ENCODE data around the gene CACNA1F.

CACNA1F gene

DNA sequence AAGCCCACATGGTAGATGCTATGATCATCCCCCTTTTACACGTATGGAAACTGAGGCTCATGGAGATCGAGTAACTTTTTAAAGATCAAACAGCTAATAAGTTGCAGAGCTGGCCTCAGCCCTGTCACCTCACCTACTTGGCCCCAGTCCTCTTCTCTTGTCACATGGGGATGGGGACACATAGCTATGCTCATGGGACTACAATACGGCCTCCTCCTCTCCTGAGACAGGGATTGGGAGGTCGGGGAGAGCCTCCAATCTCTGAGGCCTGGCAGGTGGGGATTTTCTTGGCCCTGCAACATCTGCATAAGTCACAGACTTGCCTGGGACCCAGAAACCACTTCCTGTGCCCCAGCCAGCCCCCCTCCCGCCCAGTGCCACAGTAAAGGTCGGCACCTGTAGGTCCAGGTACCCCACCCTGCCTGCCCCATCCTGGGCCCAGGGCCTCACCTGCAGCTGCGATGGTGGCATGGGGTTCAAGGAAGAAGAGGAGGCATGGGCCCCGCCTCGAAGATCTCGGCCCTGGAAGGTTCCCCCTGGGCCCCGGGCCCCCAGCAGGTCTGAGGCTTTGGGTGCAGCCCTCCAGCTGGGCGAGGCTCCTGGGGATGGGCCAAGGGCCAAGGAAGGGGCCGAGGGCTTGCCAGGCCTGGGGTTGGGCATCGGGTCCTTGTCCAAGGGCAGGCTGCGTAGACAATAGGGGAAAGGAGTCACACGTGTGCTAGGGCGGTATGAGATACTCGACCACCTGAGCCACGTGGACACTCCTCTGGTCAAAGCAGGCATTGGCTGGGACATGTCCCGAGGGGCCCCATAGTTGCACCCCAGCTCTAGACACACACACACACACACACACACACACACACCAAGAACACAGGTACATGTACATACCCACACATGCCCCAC is 25.0 kb upstream of the CACNA1F start:
- no peak for DNase-seq (ENCODE audit: low spot score)

DNA sequence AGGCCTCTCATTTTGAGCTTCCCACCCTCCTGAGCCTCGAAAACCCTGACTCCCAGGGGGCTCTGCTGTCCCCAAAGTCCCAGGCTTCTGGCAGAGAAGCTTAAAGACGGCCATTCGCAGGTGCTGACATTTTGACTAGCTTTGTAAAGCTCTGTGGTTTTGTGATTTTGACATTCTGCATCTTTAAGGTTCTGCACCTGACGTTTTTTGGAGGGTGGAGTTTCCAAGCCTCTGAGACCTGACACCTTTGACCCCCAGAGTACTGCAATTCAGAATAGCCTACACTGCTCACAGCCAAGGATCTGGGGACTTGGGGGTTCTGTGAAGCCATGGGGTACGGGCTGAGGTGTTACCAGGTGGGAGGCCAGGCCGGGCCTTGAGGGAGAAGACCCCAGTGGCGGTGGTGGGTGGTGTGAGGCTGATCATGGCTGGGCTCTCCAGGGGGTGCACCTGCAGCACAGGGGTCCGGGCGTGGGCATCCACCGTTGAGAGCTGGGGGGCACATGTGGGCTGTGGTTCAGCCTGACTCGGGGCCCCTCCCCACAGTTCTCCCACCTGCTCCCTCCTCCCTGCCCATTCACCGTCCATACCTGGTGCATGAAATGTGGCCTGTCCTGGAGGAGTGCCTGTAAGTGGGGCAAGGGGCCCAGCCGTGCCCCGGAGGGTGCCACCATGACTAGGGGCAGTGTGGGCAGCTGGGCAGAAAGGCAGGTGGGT is 24.1 kb upstream of the CACNA1F start:
- no peak for DNase-seq (ENCODE audit: low spot score)

- DNase-seq (ENCODE audit: low spot score): no peak
Measured at GRCh38 chrX:49256268-49256995, 23.3 kb upstream of the CACNA1F start.

DNA sequence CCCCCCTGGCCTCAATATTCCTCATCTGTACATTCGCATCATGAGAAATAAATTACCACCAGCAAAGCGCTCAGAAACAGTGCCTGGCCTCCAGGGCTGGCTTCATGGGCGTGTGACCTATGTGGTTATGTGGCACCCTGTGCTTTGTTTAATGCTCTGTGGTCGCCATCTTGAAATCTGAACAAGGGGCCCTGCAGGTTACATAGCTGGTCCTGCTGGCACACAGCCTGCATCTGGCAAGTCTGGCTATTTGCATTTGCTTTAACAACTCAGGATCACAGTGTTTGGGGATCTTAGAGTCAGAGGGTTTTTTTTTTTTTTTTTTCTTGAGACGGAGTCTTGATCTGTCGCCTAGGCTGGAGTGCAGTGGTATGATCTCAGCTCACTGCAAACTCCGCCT is 21.5 kb upstream of the CACNA1F start:
- no peak for DNase-seq (ENCODE audit: low spot score)

DNA sequence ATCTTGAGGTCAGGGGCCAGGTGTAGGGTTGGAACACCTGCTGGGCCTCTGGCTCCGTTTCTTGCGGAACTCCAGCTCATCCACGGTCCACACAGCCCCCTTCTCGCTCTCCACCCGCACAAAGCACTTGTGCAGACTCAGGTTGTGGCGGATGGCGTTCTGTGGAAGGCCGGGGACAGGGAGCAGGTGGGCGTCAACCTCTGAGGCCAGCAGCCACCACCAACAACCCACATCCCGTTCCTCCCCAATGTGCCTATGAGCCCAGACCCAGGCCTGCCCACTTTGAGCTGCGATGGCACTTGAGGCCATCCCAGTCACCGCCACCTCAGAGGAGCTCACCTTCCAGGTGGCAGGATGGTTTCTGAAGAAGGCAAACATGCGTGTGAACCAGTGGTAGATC is 18.2 kb upstream of the CACNA1F start:
- DNase-seq (ENCODE audit: low spot score): no peak

- no peak for DNase-seq (ENCODE audit: low spot score)
Measured at GRCh38 chrX:49250578-49250977, 17.4 kb upstream of the CACNA1F start.

GRCh38 chrX:49250066-49250465 is 16.9 kb upstream of the CACNA1F start:
- DNase-seq (ENCODE audit: low spot score): no peak

GRCh38 chrX:49249616-49250015 is 16.5 kb upstream of the CACNA1F start:
- no peak for DNase-seq (ENCODE audit: low spot score)

DNA sequence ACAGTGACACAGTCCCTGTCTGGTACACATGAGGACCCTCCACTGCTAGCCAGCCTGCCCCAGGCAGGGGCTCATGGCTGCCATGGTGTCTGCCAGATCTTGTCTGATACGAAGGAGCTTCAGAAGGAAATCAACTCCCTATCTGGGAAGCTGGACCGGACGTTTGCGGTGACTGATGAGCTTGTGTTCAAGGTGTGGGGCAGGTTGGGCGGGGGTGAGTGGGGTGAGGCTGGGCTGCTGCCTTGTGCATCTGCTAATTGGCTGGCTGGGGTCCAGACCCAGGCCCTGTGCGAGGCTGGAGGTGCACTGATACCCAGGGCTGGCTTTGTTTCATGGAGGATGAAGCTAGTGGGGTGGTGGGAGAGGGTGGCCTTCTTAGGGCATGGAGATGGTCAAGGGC is 15.9 kb upstream of the CACNA1F start:
- DNase-seq (ENCODE audit: low spot score): no peak

DNA sequence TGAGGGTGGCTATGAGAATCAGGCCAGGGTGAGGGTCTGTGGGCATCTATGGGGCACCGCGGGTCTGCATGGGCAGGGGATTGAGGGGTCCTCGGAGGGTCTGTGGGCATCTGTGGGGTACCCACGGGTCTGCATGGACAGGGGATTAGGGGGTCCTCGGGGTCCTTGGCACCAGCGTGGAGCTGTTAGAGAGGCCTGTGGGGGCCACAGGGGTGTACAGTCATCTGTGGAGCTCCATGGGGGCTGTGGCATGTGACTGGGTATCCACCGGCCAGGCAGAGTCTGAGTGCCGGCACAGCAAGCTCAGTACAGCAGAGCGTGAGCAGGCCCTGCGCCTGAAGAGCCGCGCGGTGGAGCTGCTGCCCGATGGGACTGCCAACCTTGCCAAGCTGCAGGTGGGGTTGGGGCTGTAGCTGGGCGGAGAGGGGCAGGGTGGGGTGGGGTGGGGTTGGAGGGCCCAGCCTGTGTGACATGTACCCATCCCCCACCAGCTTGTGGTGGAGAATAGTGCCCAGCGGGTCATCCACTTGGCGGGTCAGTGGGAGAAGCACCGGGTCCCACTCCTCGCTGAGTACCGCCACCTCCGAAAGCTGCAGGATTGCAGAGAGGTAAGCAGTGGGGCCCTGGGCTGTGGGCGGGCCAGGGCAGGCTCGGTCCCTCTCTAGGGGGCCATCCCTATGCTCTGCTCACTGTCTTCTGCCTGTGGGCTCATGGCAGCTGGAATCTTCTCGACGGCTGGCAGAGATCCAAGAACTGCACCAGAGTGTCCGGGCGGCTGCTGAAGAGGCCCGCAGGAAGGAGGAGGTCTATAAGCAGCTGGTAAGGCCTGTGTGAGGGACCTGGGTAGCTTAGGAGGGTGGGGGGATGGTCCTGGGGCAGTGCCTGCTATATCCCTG is 15.0 kb upstream of the CACNA1F start:
- DNase-seq (ENCODE audit: low spot score): no peak

- no peak for DNase-seq (ENCODE audit: low spot score)
Measured at GRCh38 chrX:49247346-49247745, 14.2 kb upstream of the CACNA1F start.

- DNase-seq (ENCODE audit: low spot score): no peak
Measured at GRCh38 chrX:49246541-49246940, 13.4 kb upstream of the CACNA1F start.

GRCh38 chrX:49244207-49244606 is 11.1 kb upstream of the CACNA1F start:
- no peak for DNase-seq (ENCODE audit: low spot score)

GRCh38 chrX:49243166-49243565 is 10.0 kb upstream of the CACNA1F start:
- no peak for DNase-seq (ENCODE audit: low spot score)

- no peak for DNase-seq (ENCODE audit: low spot score)
Measured at GRCh38 chrX:49242545-49243066, 9.5 kb upstream of the CACNA1F start.

- DNase-seq (ENCODE audit: low spot score): no peak
Measured at GRCh38 chrX:49238735-49239134, 5.6 kb upstream of the CACNA1F start.

DNA sequence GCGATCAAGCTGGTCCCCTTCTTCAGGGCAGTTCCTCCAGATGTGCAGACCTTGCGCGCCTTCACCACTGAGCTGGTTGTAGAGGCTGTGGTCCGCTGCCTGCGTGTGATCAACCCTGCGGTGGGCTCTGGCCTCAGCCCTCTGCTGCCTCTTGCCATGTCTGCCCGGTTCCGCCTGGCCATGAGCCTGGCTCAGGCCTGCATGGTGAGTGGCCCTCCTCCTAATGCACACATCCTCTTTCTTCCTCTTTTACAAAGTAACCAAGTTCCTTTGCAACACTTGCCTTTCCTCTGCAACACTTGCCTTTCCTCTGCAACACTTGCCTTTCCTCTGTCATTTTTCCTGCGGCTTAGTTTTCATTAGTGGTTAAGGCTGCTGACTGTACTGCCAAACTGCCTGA is 3.9 kb upstream of the CACNA1F start:
- DNase-seq (ENCODE audit: low spot score): no peak

- no peak for DNase-seq (ENCODE audit: low spot score)
Measured at GRCh38 chrX:49233887-49234555, 881 bp upstream of the CACNA1F start.

DNA sequence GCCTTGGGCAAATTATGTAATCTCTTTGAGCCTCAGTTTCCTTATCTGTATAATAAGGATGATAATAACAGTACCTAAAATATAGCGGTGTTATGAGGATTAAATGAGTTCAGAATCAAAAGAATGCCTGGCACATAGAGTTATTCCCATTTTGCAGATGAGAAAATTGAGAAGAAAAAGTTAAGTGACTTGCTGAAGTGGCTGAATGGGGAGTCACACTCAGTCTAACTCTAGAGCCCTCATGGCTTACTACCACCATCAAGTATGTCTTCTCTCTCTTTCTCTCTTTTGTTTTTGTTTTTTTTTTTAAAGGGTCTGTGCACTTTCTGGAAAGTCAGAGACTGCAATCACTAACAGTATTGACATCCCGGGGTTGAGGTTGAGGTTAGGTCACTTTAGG is 615 bp downstream of the CACNA1F start:
- no peak for DNase-seq (ENCODE audit: low spot score)

GRCh38 chrX:49231333-49232000 is 1.7 kb downstream of the CACNA1F start:
- DNase-seq (ENCODE audit: low spot score): no peak
